OCI-LY3 (cell line): Measurements from ENCODE around the gene LHFPL6.

Experiments
- CTCF ChIP-seq: fragments of 200-600, 300-600 bp; sonication (generic); IDR thresholded peaks from 2 replicates; pipeline ENCODE4 v1.5.1; 2014; ENCODE audit warnings: antibody characterized with exemption, low read length, low read depth
- EZH2phosphoT487 ChIP-seq: fragments of 200-600 bp; shearing (Covaris generic); IDR thresholded peaks from 2 replicates; pipeline ENCODE4 v1.6.1; 2018; ENCODE audit warnings: antibody characterized with exemption, mixed run types, low read depth

DNA sequence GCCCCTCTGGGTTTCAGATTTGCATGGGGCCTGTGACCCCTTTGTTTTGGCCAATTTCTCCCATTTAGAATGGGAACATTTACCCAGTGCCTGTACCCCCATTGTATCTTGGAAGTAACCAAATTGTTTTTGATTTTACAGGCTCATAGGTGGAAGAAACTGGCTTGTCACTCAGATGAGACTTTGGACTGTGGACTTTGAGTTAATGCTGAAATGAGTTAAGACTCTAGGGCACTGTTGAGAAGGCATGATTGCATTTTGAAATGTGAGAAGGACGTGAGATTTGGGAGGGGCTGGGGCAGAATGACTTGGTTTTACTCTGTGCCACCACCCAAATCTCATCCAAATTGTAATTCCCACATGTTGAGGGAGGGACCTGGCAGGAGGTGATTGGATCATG lies 306.0 kb downstream of the LHFPL6 start:
- TF ChIP-seq CTCF (no peak), EZH2phosphoT487 (no peak)
